Liver (tissue), 9 donors: Measurements from ENCODE around the gene SREBF1. TPM values are rescaled to one million over a fixed set of nuclear protein-coding genes. Genes with fewer than 3 reads are reported as not detected.

ENCODE experiments used
- DNase-seq: peaks from one replicate; pipeline ENCODE4 v3.0.0-alpha.2; 2017; ENCODE audit warnings: low spot score
- H3K27ac ChIP-seq, 2 donors: one replicate each; pipeline ENCODE4 v1.7.0; 2013; ENCODE audit warnings: inconsistent platforms in 2 of 2, low read length in 2 of 2, control low read depth in 1 of 2, low read depth in 1 of 2, mild to moderate bottlenecking in 1 of 2
- H3K27me3 ChIP-seq, 4 donors: one replicate each; pipeline versions ENCODE4 v1.6.1 to v1.7.0; 2013; ENCODE audit warnings: low read length in 3 of 4, inconsistent platforms in 1 of 4, mild to moderate bottlenecking in 1 of 4, moderate library complexity in 1 of 4; ENCODE audit not compliant: control insufficient read depth in 4 of 4, insufficient read depth in 4 of 4
- H3K36me3 ChIP-seq, 4 donors: one replicate each; pipeline versions ENCODE4 v1.6.1 to v1.7.0; 2013; ENCODE audit warnings: low read length in 3 of 4, mild to moderate bottlenecking in 3 of 4, low read depth in 1 of 4, moderate library complexity in 1 of 4; ENCODE audit not compliant: control insufficient read depth in 4 of 4, insufficient read depth in 3 of 4
- H3K4me1 ChIP-seq, 4 donors: one replicate each; pipeline versions ENCODE4 v1.6.1 to v1.7.0; 2013; ENCODE audit warnings: low read length in 3 of 4, mild to moderate bottlenecking in 3 of 4, moderate library complexity in 1 of 4; ENCODE audit not compliant: control insufficient read depth in 4 of 4, insufficient read depth in 4 of 4
- H3K4me3 ChIP-seq, 3 donors: one replicate each; pipeline versions ENCODE4 v1.6.1 to v1.7.0; 2013; ENCODE audit warnings: low read length in 3 of 3, control low read depth in 1 of 3, low read depth in 1 of 3, mild to moderate bottlenecking in 1 of 3
- H3K9ac ChIP-seq, 2 donors: one replicate each; pipeline ENCODE4 v1.7.0; 2013; ENCODE audit warnings: low read length in 2 of 2, mild to moderate bottlenecking in 2 of 2, moderate library complexity in 2 of 2, control low read depth in 1 of 2, low read depth in 1 of 2
- H3K9me3 ChIP-seq, 4 donors: one replicate each; pipeline versions ENCODE4 v1.6.1 to v1.7.0; 2013; ENCODE audit warnings: low read length in 3 of 4; ENCODE audit not compliant: control insufficient read depth in 4 of 4
- ATF3 ChIP-seq: IDR thresholded peaks from 2 replicates; pipeline ENCODE4 v1.6.1; 2016; ENCODE audit warnings: antibody characterized with exemption
- FOXA1 ChIP-seq: IDR thresholded peaks from 2 replicates; pipeline ENCODE4 v1.6.1; 2016; ENCODE audit warnings: antibody characterized with exemption
- FOXA2 ChIP-seq: IDR thresholded peaks from 2 replicates; pipeline ENCODE4 v1.6.1; 2016; ENCODE audit warnings: antibody characterized with exemption
- GABPA ChIP-seq, 2 donors: IDR thresholded peaks in 1 of 2; conservative IDR thresholded peaks in 1 of 2; 2 replicates each; pipeline ENCODE4 v1.6.1; 2016; ENCODE audit warnings: antibody characterized with exemption in 2 of 2, mild to moderate bottlenecking in 1 of 2, moderate library complexity in 1 of 2
- HNF4A ChIP-seq, 2 donors: conservative IDR thresholded peaks; 2 replicates each; pipeline ENCODE4 v1.6.1; 2016; ENCODE audit warnings: antibody characterized with exemption in 2 of 2, mild to moderate bottlenecking in 2 of 2
- HNF4G ChIP-seq: IDR thresholded peaks from 2 replicates; pipeline ENCODE4 v1.6.1; 2016; ENCODE audit warnings: antibody characterized with exemption
- JUND ChIP-seq, 2 donors: IDR thresholded peaks; 2 replicates each; pipeline ENCODE4 v1.6.1; 2016; ENCODE audit warnings: antibody characterized with exemption in 2 of 2
- MAX ChIP-seq: IDR thresholded peaks from 2 replicates; pipeline ENCODE4 v1.6.1; 2016; ENCODE audit warnings: antibody characterized with exemption
- NR2F2 ChIP-seq: IDR thresholded peaks from 2 replicates; pipeline ENCODE4 v1.6.1; 2016; ENCODE audit warnings: antibody characterized with exemption
- RAD21 ChIP-seq, 2 donors: IDR thresholded peaks; 2 replicates each; pipeline ENCODE4 v1.6.1; 2016; ENCODE audit warnings: antibody characterized with exemption in 2 of 2, mild to moderate bottlenecking in 2 of 2
- REST ChIP-seq: IDR thresholded peaks from 2 replicates; pipeline ENCODE4 v1.6.1; 2016; ENCODE audit warnings: antibody characterized with exemption, mild to moderate bottlenecking
- RXRA ChIP-seq, 2 donors: IDR thresholded peaks; 2 replicates each; pipeline ENCODE4 v1.6.1; 2017 to 2018; ENCODE audit warnings: antibody characterized with exemption in 2 of 2, mild to moderate bottlenecking in 1 of 2
- TAF1 ChIP-seq: conservative IDR thresholded peaks from 2 replicates; pipeline ENCODE4 v1.6.1; 2016; ENCODE audit warnings: antibody characterized with exemption, mild to moderate bottlenecking
- YY1 ChIP-seq: IDR thresholded peaks from 2 replicates; pipeline ENCODE4 v1.6.1; 2016; ENCODE audit warnings: antibody characterized with exemption, mild to moderate bottlenecking
- ZBTB33 ChIP-seq: IDR thresholded peaks from 2 replicates; pipeline ENCODE4 v1.6.1; 2016; ENCODE audit warnings: antibody characterized with exemption
- WGBS: extraction: QIAGEN DNeasy Blood & Tissue Kit; methylation state at CpG from one replicate; pipeline ENCODE4 v1.1.7; 2013; 5-methylcytosine and 5-hydroxymethylcytosine counted together
- polyA plus RNA-seq, 2 donors: library from polyadenylated mRNA; stranded (reverse) in 1 of 2; unstranded in 1 of 2; fragments of 200-250 nt in 1 of 2; fragments of >200 nt in 1 of 2; fragmentation: Nextera tagmentation in 1 of 2; extraction: Ambion mirVana in 1 of 2; gene quantifications; one replicate each; pipeline versions ENCODE4 v1.2.1 to v1.2.3, GENCODE V29; 2013 to 2015
- total RNA-seq, 2 donors: library from RNA; depleted of rRNA; stranded (reverse); fragments of >200 nt; gene quantifications; one replicate each; pipeline ENCODE4 v1.2.3, GENCODE V29; 2014
- donor health status: healthy.
- donor health status: healthy.
- donor health status: healthy.
- donor health status: healthy.
- donor health status: healthy.

Gene SREBF1
- total and polyA plus RNA-seq, 4 donors: 66.8 to 133 (median 101) TPM

GRCh38 chr17:17871913-17872312 is 35.1 kb upstream of the SREBF1 start:
- no peak for DNase-seq
- Histone ChIP-seq H3K4me1 (peaks cover 6 to 9% (median 7%) of the 10 kb centered on the region in 4 donors), H3K27me3 (no peaks in the 10 kb centered on the region), H3K9ac (no peak overlapping the region), H3K4me3 (no peak overlapping the region), H3K9me3 (no peaks in the 10 kb centered on the region), H3K36me3 (peaks cover 3 to 5% (median 5%) of the 10 kb centered on the region in 4 donors), H3K27ac (no peak overlapping the region)
- no peak for TF ChIP-seq REST
- TF ChIP-seq RAD21 (IDR thresholded peaks at IDR 0.05): no peak
- no peak for TF ChIP-seq FOXA1
- no peak for TF ChIP-seq HNF4A (conservative IDR thresholded peaks at IDR 0.05)
- TF ChIP-seq ATF3: no peak
- no peak for TF ChIP-seq NR2F2
- WGBS: 91% methylated on average over 3 of the region's 3 CpGs

GRCh38 chr17:17870247-17870646 is 33.5 kb upstream of the SREBF1 start:
- peak in 1 of 2 donors; percentile 10 for TF ChIP-seq RAD21 (IDR thresholded peaks at IDR 0.05)
- no peak for TF ChIP-seq GABPA (IDR thresholded peaks at IDR 0.05 in 1 of 2, conservative IDR thresholded peaks at IDR 0.05 in 1 of 2)
- no peak for TF ChIP-seq HNF4A (conservative IDR thresholded peaks at IDR 0.05)
- Histone ChIP-seq H3K9me3 (no peaks in the 10 kb centered on the region), H3K27ac (peak overlapping the region; percentile 6 to 46), H3K4me3 (no peak overlapping the region), H3K4me1 (peaks cover 0 to 2% (median 0%) of the 10 kb centered on the region in 4 donors), H3K9ac (no peak overlapping the region), H3K36me3 (peaks cover 2 to 5% (median 4%) of the 10 kb centered on the region in 4 donors), H3K27me3 (no peaks in the 10 kb centered on the region)
- WGBS: 89% methylated on average over 6 of the region's 6 CpGs
- DNase-seq: no peak

- Histone ChIP-seq H3K9ac (peak overlapping the region in 1 of 2 donors; percentile 28), H3K36me3 (peaks cover 2 to 5% (median 4%) of the 10 kb centered on the region in 4 donors), H3K27ac (peak overlapping the region; percentile 46 to 68), H3K4me3 (no peak overlapping the region), H3K9me3 (no peaks in the 10 kb centered on the region), H3K27me3 (no peaks in the 10 kb centered on the region), H3K4me1 (peaks cover 0 to 2% (median 0%) of the 10 kb centered on the region in 4 donors)
- DNase-seq: no peak
- 74% methylated on average over 18 of the region's 18 CpGs for WGBS
- TF ChIP-seq TAF1 (no peak), YY1 (no peak), HNF4A (conservative IDR thresholded peaks at IDR 0.05) (no peak), FOXA1 (no peak), ATF3 (no peak), HNF4G (no peak), RXRA (IDR thresholded peaks at IDR 0.05) (peak in 1 of 2 donors; percentile 20), MAX (no peak), JUND (IDR thresholded peaks at IDR 0.05) (peak; percentile 67 to 80), RAD21 (IDR thresholded peaks at IDR 0.05) (no peak), REST (no peak), GABPA (IDR thresholded peaks at IDR 0.05 in 1 of 2, conservative IDR thresholded peaks at IDR 0.05 in 1 of 2) (no peak), ZBTB33 (no peak), FOXA2 (no peak), NR2F2 (peak; percentile 47)
Observed at GRCh38 chr17:17868641-17869522, 32.1 kb upstream of the SREBF1 start.
